Neural progenitor cell (in vitro differentiated cells): Measurements from ENCODE around the gene S100PBP. TPM values are rescaled to one million over a fixed set of nuclear protein-coding genes. Genes with fewer than 3 reads are reported as not detected.

Source experiments
- DNase-seq: peaks from one replicate; pipeline ENCODE4 v3.0.0-alpha.2; 2016; ENCODE audit warnings: low spot score
- H2AFZ ChIP-seq: fragments of 200-600 bp; sonication (generic); replicated peaks from 2 replicates; pipeline ENCODE4 v1.6.1; 2016; ENCODE audit warnings: antibody characterized with exemption
- H3F3A ChIP-seq: fragments of 200-600 bp; sonication (generic); 2 replicates; pipeline ENCODE4 v1.6.1; 2016; ENCODE audit warnings: antibody characterized with exemption, low read depth
- H3K27ac ChIP-seq: fragments of 200-600 bp; sonication (generic); 2 replicates; pipeline ENCODE4 v1.5.1; 2016; ENCODE audit warnings: mild to moderate bottlenecking
- H3K27me3 ChIP-seq: fragments of 200-600 bp; sonication (generic); 2 replicates; pipeline ENCODE4 v1.6.1; 2016; ENCODE audit warnings: mild to moderate bottlenecking, moderate library complexity
- H3K36me3 ChIP-seq: fragments of 200-600 bp; sonication (generic); 2 replicates; pipeline ENCODE4 v1.5.1; 2016
- H3K4me1 ChIP-seq: fragments of 200-600 bp; sonication (generic); 2 replicates; pipeline ENCODE4 v1.6.1; 2016; ENCODE audit warnings: mixed run types
- H3K4me2 ChIP-seq: fragments of 200-600 bp; sonication (generic); 2 replicates; pipeline ENCODE4 v1.6.1; 2016
- H3K4me3 ChIP-seq: fragments of 200-600 bp; sonication (generic); 2 replicates; pipeline ENCODE4 v1.5.1; 2016
- H3K79me2 ChIP-seq: fragments of 200-600 bp; sonication (generic); 2 replicates; pipeline ENCODE4 v1.6.1; 2016; ENCODE audit warnings: low read depth
- H3K9ac ChIP-seq: fragments of 200-600 bp; sonication (generic); 2 replicates; pipeline ENCODE4 v1.6.1; 2016
- H3K9me3 ChIP-seq: fragments of 200-600 bp; sonication (generic); 2 replicates; pipeline ENCODE4 v1.5.1; 2016; ENCODE audit warnings: low read depth
- H4K20me1 ChIP-seq: fragments of 200-600 bp; sonication (generic); 2 replicates; pipeline ENCODE4 v1.6.1; 2016; ENCODE audit warnings: low read depth
- H3K27ac Mint-ChIP-seq: 3 replicates; pipeline ENCODE4 v1.8.0; 2021; ENCODE audit warnings: mixed read lengths
- H3K27me3 Mint-ChIP-seq: 2 replicates; pipeline ENCODE4 v1.8.0; 2022; ENCODE audit warnings: low read depth, mild to moderate bottlenecking, inconsistent platforms, moderate library complexity, mixed read lengths; ENCODE audit not compliant: insufficient read depth
- H3K36me3 Mint-ChIP-seq: 3 replicates; pipeline ENCODE4 v1.8.0; 2021; ENCODE audit warnings: mixed read lengths
- H3K4me1 Mint-ChIP-seq: 3 replicates; pipeline ENCODE4 v1.8.0; 2021; ENCODE audit warnings: mixed read lengths
- H3K4me3 Mint-ChIP-seq: 3 replicates; pipeline ENCODE4 v1.8.0; 2021; ENCODE audit warnings: mild to moderate bottlenecking, moderate library complexity, mixed read lengths
- H3K9me3 Mint-ChIP-seq: 3 replicates; pipeline ENCODE4 v1.8.0; 2020; ENCODE audit warnings: mixed read lengths
- EZH2 ChIP-seq: fragments of 200-600 bp; sonication (generic); IDR thresholded peaks from 2 replicates; pipeline ENCODE4 v1.6.1; 2017; ENCODE audit warnings: antibody characterized with exemption, mild to moderate bottlenecking, moderate library complexity
- EZH2phosphoT487 ChIP-seq: fragments of 200-600 bp; sonication (generic); IDR thresholded peaks from 2 replicates; pipeline ENCODE4 v1.6.1; 2017; ENCODE audit warnings: antibody characterized with exemption
- total RNA-seq: library from RNA; depleted of rRNA; stranded (reverse); fragments of >200 nt; gene quantifications from 2 replicates; pipeline ENCODE4 v1.2.3, GENCODE V29; 2015; ENCODE audit warnings: low replicate concordance
- TF ChIP-seq, protein P1 (sequence below): fragments of 200-600 bp; sonication (generic); IDR thresholded peaks from 2 replicates; pipeline ENCODE4 v1.5.1; 2017; ENCODE audit warnings: antibody characterized with exemption, mild to moderate bottlenecking

S100PBP gene
- total RNA-seq, 1 donor from 2014 or later, result 107 TPM

DNA sequence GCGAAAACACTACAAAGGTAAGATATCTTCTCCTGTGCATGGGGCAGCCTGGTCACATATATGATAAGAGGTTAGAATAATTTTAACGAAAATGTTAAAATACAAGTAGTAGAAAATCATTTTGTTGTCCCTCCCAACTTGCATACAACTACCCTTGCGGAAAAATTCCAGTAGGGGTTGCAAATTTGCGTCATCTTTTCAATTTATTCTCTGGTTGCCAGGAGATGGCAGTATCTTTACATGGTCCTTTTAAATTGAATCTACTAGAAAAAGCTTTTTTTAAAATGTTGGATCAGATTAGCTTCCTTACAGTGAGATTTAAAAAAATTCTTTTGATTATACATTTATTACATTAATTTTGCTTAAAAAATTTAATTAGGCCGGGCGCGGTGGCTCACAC, 10.9 kb downstream of the S100PBP start:
- Histone ChIP-seq H2AFZ (no peak overlapping the region), H3K4me2 (no peak overlapping the region), H3K9me3 (no peaks in the 10 kb centered on the region), H3K4me1 (no peaks in the 10 kb centered on the region), H3F3A (peaks cover 13% of the 10 kb centered on the region), H3K4me3 (no peak overlapping the region), H3K79me2 (peaks cover 13% of the 10 kb centered on the region), H3K9ac (no peak overlapping the region), H3K27me3 (no peaks in the 10 kb centered on the region), H3K36me3 (peaks cover 42% of the 10 kb centered on the region), H4K20me1 (no peaks in the 10 kb centered on the region), H3K27ac (no peak overlapping the region)
- no peak for DNase-seq
- H3K9me3 Mint-ChIP-seq, result no peaks in the 10 kb centered on the region
- no peak overlapping the region for H3K27ac Mint-ChIP-seq
- H3K36me3 Mint-ChIP-seq, result peaks cover 28% of the 10 kb centered on the region
- TF ChIP-seq EZH2 (no peak), EZH2phosphoT487 (no peak)
- TF ChIP-seq, protein P1, sequence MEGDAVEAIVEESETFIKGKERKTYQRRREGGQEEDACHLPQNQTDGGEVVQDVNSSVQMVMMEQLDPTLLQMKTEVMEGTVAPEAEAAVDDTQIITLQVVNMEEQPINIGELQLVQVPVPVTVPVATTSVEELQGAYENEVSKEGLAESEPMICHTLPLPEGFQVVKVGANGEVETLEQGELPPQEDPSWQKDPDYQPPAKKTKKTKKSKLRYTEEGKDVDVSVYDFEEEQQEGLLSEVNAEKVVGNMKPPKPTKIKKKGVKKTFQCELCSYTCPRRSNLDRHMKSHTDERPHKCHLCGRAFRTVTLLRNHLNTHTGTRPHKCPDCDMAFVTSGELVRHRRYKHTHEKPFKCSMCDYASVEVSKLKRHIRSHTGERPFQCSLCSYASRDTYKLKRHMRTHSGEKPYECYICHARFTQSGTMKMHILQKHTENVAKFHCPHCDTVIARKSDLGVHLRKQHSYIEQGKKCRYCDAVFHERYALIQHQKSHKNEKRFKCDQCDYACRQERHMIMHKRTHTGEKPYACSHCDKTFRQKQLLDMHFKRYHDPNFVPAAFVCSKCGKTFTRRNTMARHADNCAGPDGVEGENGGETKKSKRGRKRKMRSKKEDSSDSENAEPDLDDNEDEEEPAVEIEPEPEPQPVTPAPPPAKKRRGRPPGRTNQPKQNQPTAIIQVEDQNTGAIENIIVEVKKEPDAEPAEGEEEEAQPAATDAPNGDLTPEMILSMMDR, result peak; percentile 32
- no peaks in the 10 kb centered on the region for H3K4me1 Mint-ChIP-seq
- no peak overlapping the region for H3K4me3 Mint-ChIP-seq
- H3K27me3 Mint-ChIP-seq, result no peaks in the 10 kb centered on the region

DNA sequence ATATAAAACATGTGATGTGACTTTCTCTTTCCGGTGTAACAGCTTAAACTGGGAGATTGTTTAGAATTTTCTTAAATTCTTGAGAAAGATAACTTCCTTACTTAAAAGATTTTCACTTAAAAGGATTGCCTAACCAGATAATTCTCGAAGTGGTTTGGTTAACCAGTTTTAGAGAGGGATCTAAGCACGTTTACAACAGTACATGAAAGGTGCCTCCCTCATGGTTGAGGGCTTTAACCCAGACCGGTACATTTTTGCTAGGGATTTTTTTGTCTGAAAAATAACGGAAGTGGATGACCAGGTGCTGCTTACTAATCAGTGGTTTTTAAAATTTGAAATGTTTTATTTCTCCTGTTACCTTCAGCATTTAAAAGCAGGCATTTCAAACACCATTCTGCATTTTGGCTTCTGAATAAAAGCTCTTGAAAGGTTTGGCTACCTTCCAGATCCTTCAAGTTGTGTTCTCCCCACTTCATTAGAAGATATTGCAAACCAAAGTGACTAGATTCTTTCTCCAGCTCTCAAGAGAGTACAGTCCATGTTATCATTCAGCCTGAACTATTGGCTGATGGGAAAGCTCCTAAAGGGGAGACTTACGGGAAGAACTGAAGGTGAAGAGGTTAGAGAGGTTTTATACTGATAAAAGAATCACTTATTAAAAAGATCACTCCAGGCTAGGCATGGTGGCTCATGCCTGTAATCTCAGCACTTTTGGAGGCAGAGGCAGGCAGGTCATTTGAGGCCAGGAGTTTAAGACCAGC, 12.8 kb downstream of the S100PBP start:
- Histone ChIP-seq H3K79me2 (no peaks in the 10 kb centered on the region), H2AFZ (no peak overlapping the region), H3K4me3 (no peak overlapping the region), H3K9me3 (no peaks in the 10 kb centered on the region), H3K27me3 (no peaks in the 10 kb centered on the region), H4K20me1 (no peaks in the 10 kb centered on the region), H3K36me3 (peaks cover 58% of the 10 kb centered on the region), H3K27ac (no peak overlapping the region), H3K9ac (no peak overlapping the region), H3F3A (peaks cover 15% of the 10 kb centered on the region), H3K4me1 (no peaks in the 10 kb centered on the region), H3K4me2 (no peak overlapping the region)
- Mint-ChIP-seq H3K27me3 (no peaks in the 10 kb centered on the region), H3K4me1 (no peaks in the 10 kb centered on the region), H3K4me3 (no peak overlapping the region), H3K9me3 (no peaks in the 10 kb centered on the region), H3K36me3 (peaks cover 35% of the 10 kb centered on the region), H3K27ac (no peak overlapping the region)
- TF ChIP-seq EZH2phosphoT487 (no peak), EZH2 (no peak)
- TF ChIP-seq, protein P1, result no peak
- DNase-seq, result no peak

DNA sequence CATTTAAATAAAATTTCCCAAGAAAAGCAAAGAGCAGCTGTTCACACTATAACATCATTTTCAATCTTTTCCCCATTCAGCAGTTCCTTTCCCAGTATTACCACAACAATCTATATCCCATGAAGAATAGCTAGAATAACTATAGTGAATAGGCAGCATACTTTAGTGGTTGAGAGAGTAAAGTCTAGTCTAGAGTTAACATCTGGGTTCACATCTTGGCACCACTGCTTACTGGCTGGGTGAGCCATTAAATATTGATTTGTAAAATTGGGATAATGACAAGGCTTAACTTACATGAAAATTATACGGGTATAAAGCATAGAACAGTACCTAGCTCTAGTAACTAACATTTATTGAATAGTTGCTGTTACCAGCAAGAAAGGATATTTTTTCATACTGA, 14.4 kb downstream of the S100PBP start:
- Histone ChIP-seq H3K4me3 (no peak overlapping the region), H3F3A (peaks cover 14% of the 10 kb centered on the region), H3K4me1 (no peaks in the 10 kb centered on the region), H3K9me3 (no peaks in the 10 kb centered on the region), H2AFZ (no peak overlapping the region), H3K27ac (no peak overlapping the region), H3K79me2 (no peaks in the 10 kb centered on the region), H3K9ac (no peak overlapping the region), H3K4me2 (no peak overlapping the region), H3K27me3 (no peaks in the 10 kb centered on the region), H4K20me1 (no peaks in the 10 kb centered on the region), H3K36me3 (peaks cover 54% of the 10 kb centered on the region)
- Mint-ChIP-seq H3K27ac (no peak overlapping the region), H3K27me3 (no peaks in the 10 kb centered on the region), H3K4me1 (no peaks in the 10 kb centered on the region), H3K36me3 (peaks cover 31% of the 10 kb centered on the region), H3K9me3 (no peaks in the 10 kb centered on the region), H3K4me3 (no peak overlapping the region)
- TF ChIP-seq EZH2phosphoT487 (no peak), EZH2 (no peak)
- TF ChIP-seq, protein P1, result no peak
- DNase-seq, result no peak
